HUES48 (cell line): ENCODE measurements around the gene USP40.

Experiments
- H3K27ac ChIP-seq: one replicate; pipeline ENCODE4 v1.7.0; 2013; ENCODE audit warnings: low read depth, low read length, inconsistent platforms
- H3K27me3 ChIP-seq: 2 replicates; pipeline ENCODE4 v1.6.1; 2013; ENCODE audit warnings: mild to moderate bottlenecking, low read length; ENCODE audit not compliant: control insufficient read depth, insufficient read depth
- H3K36me3 ChIP-seq: 2 replicates; pipeline ENCODE4 v1.6.1; 2013; ENCODE audit warnings: low read length; ENCODE audit not compliant: control insufficient read depth, insufficient read depth
- H3K4me1 ChIP-seq: 2 replicates; pipeline ENCODE4 v1.6.1; 2013; ENCODE audit warnings: mild to moderate bottlenecking, low read length; ENCODE audit not compliant: control insufficient read depth, insufficient read depth
- H3K4me3 ChIP-seq: 2 replicates; pipeline ENCODE4 v1.5.1; 2013; ENCODE audit warnings: mild to moderate bottlenecking, low read depth, low read length
- H3K9ac ChIP-seq: 2 replicates; pipeline ENCODE4 v1.6.1; 2013; ENCODE audit warnings: mild to moderate bottlenecking, low read depth, low read length, moderate library complexity
- H3K9me3 ChIP-seq: 2 replicates; pipeline ENCODE4 v1.6.1; 2013; ENCODE audit warnings: low read length; ENCODE audit not compliant: control insufficient read depth, insufficient read depth

Gene USP40

DNA sequence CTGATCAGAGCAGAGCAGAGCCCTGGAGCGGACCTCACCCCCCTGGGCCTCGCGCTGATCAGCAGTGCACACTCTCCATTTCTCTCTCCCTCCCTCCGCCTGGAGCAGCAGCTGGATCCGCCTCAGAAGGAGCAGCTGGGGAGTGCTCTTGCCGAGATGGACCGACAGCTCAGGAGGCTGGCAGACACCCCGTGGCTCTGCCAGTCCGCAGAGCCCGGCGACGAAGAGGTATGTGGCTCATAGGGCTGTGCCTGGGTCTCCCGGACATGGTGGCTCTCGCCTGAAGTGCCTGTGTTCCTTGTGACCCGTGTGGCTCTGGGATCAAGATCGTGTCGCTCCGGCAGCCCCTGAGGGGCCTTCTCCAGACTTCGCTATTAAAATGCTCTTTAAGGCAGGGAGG is 102.5 kb downstream of the USP40 start:
- Histone ChIP-seq H3K27me3 (no peaks in the 10 kb centered on the region), H3K9me3 (no peaks in the 10 kb centered on the region), H3K4me1 (no peaks in the 10 kb centered on the region), H3K27ac (no peak overlapping the region), H3K36me3 (peaks cover 43% of the 10 kb centered on the region), H3K4me3 (no peak overlapping the region), H3K9ac (no peak overlapping the region)

DNA sequence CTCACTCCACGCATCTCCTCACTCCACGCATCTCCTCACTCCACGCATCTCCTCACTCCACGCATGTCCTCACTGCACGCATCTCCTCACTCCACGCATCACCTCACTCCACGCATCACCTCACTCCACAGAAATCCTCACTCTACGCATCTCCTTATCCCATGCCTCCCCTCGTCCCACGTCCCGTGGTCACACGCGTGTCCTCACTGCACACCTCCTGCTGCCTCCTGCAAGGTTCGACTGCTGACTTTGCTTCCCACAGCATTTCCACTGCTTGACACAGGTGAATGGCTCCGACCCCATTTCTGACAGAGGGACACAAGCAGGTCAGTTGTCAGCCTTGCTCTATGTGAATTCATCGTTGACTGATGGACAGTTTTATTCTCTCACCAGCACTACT is 103.0 kb downstream of the USP40 start:
- Histone ChIP-seq H3K27me3 (no peaks in the 10 kb centered on the region), H3K4me1 (no peaks in the 10 kb centered on the region), H3K27ac (no peak overlapping the region), H3K9ac (no peak overlapping the region), H3K36me3 (peaks cover 38% of the 10 kb centered on the region), H3K9me3 (no peaks in the 10 kb centered on the region), H3K4me3 (no peak overlapping the region)

DNA sequence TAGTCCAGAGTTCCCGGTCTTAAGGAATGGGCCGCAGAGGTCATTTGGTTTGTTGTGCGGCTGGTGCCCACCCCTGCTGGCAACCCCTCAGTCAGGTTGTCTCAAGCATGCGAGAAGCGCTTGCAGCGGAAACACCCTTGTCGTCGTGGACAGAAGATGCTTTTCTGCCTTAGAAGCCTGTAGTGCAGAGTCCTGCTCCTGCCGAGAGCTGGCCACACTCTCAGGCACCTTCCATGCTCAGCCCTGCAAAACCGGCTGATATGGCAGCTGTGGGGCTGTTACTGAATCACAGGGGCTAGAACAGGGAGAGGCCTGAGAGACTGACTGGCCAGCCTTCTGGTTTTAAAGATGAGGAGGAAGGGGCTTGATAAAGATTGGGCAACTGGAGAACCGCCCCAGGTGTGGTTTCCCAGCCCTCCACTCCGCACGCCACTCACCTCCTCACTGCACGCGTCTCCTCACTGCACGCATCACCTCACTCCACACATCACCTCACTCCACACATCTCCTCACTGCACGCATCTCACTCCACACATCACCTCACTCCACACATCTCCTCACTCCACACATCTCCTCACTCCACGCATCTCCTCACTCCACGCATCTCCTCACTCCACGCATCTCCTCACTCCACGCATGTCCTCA is 103.6 kb downstream of the USP40 start:
- peaks cover 33% of the 10 kb centered on the region for H3K36me3 ChIP-seq
- H3K9ac ChIP-seq = no peak overlapping the region
- no peaks in the 10 kb centered on the region for H3K27me3 ChIP-seq
- H3K9me3 ChIP-seq = no peaks in the 10 kb centered on the region
- H3K4me1 ChIP-seq = no peaks in the 10 kb centered on the region
- no peak overlapping the region for H3K27ac ChIP-seq
- H3K4me3 ChIP-seq = no peak overlapping the region

DNA sequence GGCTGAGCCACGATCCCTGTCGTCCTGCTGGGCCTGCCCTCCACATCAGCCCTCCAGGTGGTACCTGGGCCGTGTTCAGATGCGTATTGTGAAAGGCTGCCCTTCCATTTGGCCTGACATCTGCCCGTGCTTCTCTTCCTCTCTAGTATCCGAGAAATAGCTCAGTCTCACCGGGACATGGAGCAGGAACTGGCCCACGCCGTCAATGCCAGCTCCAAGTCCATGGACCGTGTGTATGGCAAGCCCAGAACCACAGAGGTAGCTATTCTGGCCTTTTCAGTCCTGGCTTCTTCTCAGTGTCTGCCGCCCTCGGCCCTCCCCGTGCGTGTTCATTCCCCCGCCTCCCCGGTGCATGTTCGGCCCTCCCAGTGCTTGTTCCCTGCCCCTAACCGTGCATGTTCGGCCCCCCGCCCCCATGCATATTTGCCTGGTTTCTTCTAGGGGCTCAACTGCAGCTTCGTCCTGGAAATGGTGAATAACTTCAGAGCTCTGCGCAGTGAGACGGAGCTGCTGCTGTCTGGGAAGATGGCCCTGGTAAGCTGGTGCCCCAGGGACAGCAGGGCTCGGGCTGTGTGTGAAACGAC is 104.3 kb downstream of the USP40 start:
- H3K27ac ChIP-seq = no peak overlapping the region
- no peaks in the 10 kb centered on the region for H3K9me3 ChIP-seq
- H3K9ac ChIP-seq = no peak overlapping the region
- H3K36me3 ChIP-seq = peaks cover 37% of the 10 kb centered on the region
- no peak overlapping the region for H3K4me3 ChIP-seq
- no peaks in the 10 kb centered on the region for H3K27me3 ChIP-seq
- H3K4me1 ChIP-seq = no peaks in the 10 kb centered on the region

DNA sequence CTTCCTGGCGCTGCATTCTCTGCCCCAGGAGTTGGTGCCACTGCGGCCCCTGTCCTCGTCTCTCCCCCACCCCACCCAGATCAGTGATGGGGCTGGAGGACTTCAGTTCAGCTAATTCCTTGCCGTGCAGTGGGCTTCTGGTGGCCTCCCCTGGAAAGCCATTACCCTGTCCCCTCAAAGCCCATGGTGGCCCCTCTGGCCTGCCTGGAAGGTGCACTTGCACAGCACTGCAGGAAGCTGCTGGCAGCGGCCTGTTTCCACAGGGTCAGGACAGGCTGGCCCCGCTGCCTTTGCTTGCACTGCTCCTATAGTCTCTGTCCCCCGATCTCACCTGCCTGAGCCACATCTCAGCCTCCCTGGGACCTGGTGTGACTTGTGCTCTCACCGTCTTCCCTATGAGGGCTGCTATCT is 105.1 kb downstream of the USP40 start:
- no peak overlapping the region for H3K9ac ChIP-seq
- no peak overlapping the region for H3K4me3 ChIP-seq
- no peaks in the 10 kb centered on the region for H3K9me3 ChIP-seq
- no peaks in the 10 kb centered on the region for H3K27me3 ChIP-seq
- H3K4me1 ChIP-seq = no peaks in the 10 kb centered on the region
- peaks cover 29% of the 10 kb centered on the region for H3K36me3 ChIP-seq
- H3K27ac ChIP-seq = no peak overlapping the region

DNA sequence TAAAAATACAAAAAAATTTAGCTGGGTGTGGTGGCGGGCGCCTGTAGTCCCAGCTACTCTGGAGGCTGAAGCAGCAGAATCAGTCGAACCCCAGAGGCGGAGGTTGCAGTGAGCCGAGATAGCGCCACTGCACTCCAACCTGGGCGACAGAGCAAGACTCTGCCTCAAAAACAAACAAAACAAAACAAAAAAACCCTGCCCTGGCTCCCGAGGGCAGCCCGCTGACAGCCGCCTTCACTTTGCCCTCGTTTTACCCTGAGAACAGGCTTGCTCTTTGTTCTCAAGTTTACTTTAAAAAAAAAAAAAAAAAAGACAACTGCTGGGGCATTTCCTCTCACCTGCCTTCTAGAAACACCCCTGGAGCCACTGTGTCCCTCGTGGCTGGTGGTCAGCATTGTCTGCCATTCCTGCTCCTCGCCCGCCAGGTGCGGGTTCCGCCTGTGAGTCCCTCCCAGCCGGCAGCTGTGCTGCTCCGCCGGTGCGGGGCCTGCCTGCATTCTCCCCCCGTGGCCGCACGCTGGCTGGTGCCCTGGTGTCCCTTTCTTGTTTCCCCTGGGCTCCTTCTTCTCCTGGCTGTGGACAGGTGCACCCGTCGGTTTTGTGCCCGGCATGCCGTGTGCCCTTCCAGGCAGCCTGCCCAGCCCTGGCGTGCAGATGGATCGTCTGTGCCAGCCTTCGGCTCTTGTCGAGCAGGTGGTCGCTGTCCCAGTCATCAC is 105.7 kb downstream of the USP40 start:
- Histone ChIP-seq H3K27me3 (no peaks in the 10 kb centered on the region), H3K36me3 (peaks cover 29% of the 10 kb centered on the region), H3K9me3 (no peaks in the 10 kb centered on the region), H3K9ac (no peak overlapping the region), H3K27ac (no peak overlapping the region), H3K4me1 (no peaks in the 10 kb centered on the region), H3K4me3 (no peak overlapping the region)

DNA sequence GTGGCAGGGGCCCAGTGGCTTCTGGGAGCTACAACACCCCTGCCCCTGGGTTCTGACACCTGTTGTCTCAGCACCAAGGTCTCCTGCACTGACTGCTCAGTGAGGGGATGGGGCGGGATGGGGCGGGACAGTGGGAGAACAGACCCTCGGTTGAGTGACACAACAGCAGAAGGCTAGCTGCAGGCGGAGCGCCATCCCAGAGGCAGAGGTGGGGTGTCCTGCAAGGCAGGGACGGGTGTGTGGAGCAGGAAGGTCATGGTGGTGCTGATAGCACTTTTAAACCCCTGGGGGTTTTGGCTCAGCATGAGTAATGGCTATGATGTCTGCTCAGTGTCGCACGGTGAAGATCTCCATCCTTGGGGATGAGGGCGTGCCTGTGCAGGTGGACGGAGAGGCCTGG is 107.2 kb downstream of the USP40 start:
- Histone ChIP-seq H3K27me3 (no peaks in the 10 kb centered on the region), H3K36me3 (peaks cover 31% of the 10 kb centered on the region), H3K4me3 (no peak overlapping the region), H3K9me3 (no peaks in the 10 kb centered on the region), H3K27ac (no peak overlapping the region), H3K9ac (no peak overlapping the region), H3K4me1 (no peaks in the 10 kb centered on the region)

DNA sequence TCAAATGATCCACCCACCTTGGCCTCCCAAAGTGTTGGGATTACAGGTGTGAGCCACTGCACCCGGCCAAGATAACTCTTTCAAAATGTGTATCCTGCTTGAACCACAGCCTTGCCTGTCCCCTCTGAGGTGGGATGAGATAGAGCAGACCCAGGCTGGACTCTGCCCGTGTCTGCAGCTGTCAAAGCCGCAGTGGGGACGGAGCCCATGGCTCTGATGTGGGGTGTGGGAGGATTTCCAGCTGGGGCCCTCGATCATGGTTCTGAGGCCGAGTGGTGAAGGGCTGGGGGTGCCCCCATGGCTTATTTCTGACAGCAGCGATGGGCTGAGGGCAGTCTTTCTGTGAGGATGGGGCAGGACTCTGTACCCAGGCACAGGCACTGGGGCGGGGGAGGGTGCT is 107.8 kb downstream of the USP40 start:
- H3K9ac ChIP-seq = no peak overlapping the region
- H3K4me3 ChIP-seq = no peak overlapping the region
- no peaks in the 10 kb centered on the region for H3K9me3 ChIP-seq
- peaks cover 31% of the 10 kb centered on the region for H3K36me3 ChIP-seq
- H3K4me1 ChIP-seq = no peaks in the 10 kb centered on the region
- no peaks in the 10 kb centered on the region for H3K27me3 ChIP-seq
- H3K27ac ChIP-seq = no peak overlapping the region

DNA sequence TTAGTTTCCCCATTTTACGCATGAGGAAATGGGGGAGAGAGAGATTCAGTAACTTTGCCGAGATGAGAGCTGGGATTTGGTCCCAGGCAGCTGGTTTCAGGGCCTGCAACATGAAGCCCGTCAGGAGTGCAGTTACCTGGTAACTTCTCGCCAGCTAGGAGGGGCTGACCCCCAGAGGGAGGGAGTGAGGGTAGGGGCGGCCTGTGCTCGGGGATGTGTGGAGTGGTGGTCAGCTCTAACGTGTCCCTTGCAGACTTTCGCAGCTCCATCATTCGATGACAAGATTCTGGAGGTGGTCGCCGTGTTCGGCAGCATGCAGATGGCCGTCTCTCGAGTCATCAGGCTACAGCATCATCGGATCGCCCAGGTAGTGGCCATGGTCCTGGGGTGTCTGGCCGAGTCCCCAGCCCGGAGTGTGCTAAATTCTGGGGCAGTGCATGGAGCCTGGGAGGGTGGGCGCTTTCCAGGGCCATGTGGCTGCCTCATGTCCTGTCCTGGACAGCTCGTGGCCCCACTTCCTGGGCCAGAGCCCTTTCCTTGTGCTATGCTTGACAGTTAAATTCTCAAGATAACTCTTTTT is 108.5 kb downstream of the USP40 start:
- Histone ChIP-seq H3K36me3 (peaks cover 26% of the 10 kb centered on the region), H3K9ac (no peak overlapping the region), H3K27me3 (no peaks in the 10 kb centered on the region), H3K27ac (no peak overlapping the region), H3K4me1 (no peaks in the 10 kb centered on the region), H3K4me3 (no peak overlapping the region), H3K9me3 (no peaks in the 10 kb centered on the region)

DNA sequence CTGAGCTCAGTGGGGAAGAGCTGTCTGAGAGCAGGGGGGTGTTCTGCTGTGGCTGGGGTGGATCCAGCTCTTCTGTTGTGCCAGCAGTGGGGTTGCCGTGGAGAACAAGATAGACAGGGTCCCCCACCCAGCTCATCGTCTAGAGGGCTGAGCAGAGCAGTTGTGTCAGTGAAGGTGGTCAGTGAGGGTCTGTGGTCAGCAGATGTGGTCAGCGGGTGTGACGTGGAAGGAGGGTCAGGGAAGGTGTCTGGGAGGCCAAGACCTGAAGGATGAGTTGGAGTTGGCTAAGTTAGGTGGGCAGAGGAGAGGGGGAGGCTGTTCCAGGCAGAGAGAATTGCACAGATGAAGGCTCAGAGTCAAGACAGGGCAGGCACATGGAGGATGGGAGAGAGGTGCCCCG is 109.2 kb downstream of the USP40 start:
- no peak overlapping the region for H3K9ac ChIP-seq
- H3K4me3 ChIP-seq = no peak overlapping the region
- H3K4me1 ChIP-seq = no peaks in the 10 kb centered on the region
- no peaks in the 10 kb centered on the region for H3K9me3 ChIP-seq
- no peak overlapping the region for H3K27ac ChIP-seq
- H3K36me3 ChIP-seq = peaks cover 20% of the 10 kb centered on the region
- H3K27me3 ChIP-seq = no peaks in the 10 kb centered on the region

DNA sequence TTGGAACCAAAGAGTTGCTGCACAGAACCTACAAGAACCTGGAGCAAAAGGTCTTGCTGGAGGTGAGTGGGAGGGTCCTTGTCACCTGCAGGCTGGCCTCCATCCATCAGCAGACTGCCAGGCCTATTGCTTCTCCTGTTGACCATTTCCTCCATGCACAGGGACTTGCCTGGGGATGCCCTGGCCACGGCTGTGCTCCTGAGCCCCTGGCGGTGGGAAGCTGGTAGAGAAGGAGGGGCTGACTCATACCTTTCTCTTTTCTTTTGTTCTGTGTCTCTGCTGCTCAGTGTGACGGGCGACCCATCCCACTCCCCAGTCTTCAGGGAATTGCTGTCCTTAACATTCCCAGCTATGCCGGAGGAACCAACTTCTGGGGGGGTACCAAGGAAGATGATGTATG is 109.6 kb downstream of the USP40 start:
- H3K9me3 ChIP-seq = no peaks in the 10 kb centered on the region
- H3K36me3 ChIP-seq = peaks cover 25% of the 10 kb centered on the region
- no peaks in the 10 kb centered on the region for H3K4me1 ChIP-seq
- H3K9ac ChIP-seq = no peak overlapping the region
- H3K27me3 ChIP-seq = no peaks in the 10 kb centered on the region
- no peak overlapping the region for H3K4me3 ChIP-seq
- no peak overlapping the region for H3K27ac ChIP-seq
